Breast epithelium (tissue), 3 donors: ENCODE data around the gene PARP16.

Experiments
- CTCF ChIP-seq, 3 donors: fragments of 450-650 bp; IDR thresholded peaks; one replicate each; pipeline ENCODE4 v1.5.1; 2016 to 2017; ENCODE audit warnings: antibody characterized with exemption in 3 of 3, mild to moderate bottlenecking in 3 of 3, moderate library complexity in 3 of 3
- POLR2A ChIP-seq: fragments of 450-650 bp; IDR thresholded peaks from one replicate; pipeline ENCODE4 v1.6.1; 2016; ENCODE audit warnings: antibody characterized with exemption, mild to moderate bottlenecking, moderate library complexity

GRCh38 chr15:65275104-65275727 is 11.5 kb downstream of the PARP16 start:
- TF ChIP-seq CTCF (IDR thresholded peaks at IDR 0.05) (no peak), POLR2A (no peak)
